K562 treated with DMSO at 1 percent for 12 hours (cell line): ENCODE data around the gene S100A12. TPM values are rescaled to one million over a fixed set of nuclear protein-coding genes. Genes with fewer than 3 reads are reported as not detected.

Source experiments
- total RNA-seq: library from RNA; unstranded; fragments of 300-600 nt; gene quantifications from 2 replicates; pipeline ENCODE4 v1.2.3, GENCODE V29; 2022; ENCODE audit not compliant: insufficient read depth

S100A12 gene
- total RNA-seq, result not detected in 2 replicates

GRCh38 chr1:153375511-153375910 lies at the start of gene S100A12:
Gene S100A12 (minus strand): TSS chr1:153375621. CDS start chr1:153374592, 1,029 bp downstream.

GRCh38 chr1:153415850-153416570 lies 40.6 kb upstream of the S100A12 start, which contains the start of gene S100A7A:
Gene S100A7A (plus strand): TSS chr1:153416520. CDS start chr1:153418083, 1,563 bp downstream.

GRCh38 chr1:153390938-153391710 lies 15.7 kb upstream of the S100A12 start, which contains the start of gene S100A8:
Gene S100A8 (minus strand): TSS chr1:153391073. CDS start chr1:153390535, 538 bp downstream.

GRCh38 chr1:153357853-153358690 lies 17.3 kb downstream of the S100A12 start, which contains the start of gene S100A9:
Gene S100A9 (plus strand): TSS chr1:153357854. CDS start chr1:153358284, 430 bp downstream.

GRCh38 chr1:153348511-153349362 lies 26.7 kb downstream of the S100A12 start, which contains the start of gene PGLYRP4:
Gene PGLYRP4 (minus strand): TSS chr1:153348841. CDS start chr1:153347932, 909 bp downstream.

Other genes with a start within 250 kb of the S100A12 start
- not detected in 2 replicates for gene SPRR2G, start 224.7 kb downstream of the S100A12 start, total RNA-seq
- not detected in 2 replicates for gene LELP1, start 172.2 kb downstream of the S100A12 start, total RNA-seq
- gene PRR9, start 158.0 kb downstream of the S100A12 start, total RNA-seq, result 1.7 and 2.4 TPM in 2 replicates
- not detected in 2 replicates for gene LORICRIN, start 115.9 kb downstream of the S100A12 start, total RNA-seq
- not detected in 2 replicates for gene PGLYRP3, start 62.7 kb downstream of the S100A12 start, total RNA-seq
- gene PGLYRP4, start 26.8 kb downstream of the S100A12 start, total RNA-seq, result 4.4 and 4.9 TPM in 2 replicates
- gene S100A9, start 17.8 kb downstream of the S100A12 start, total RNA-seq, result not detected in 2 replicates
- gene S100A8, start 15.5 kb upstream of the S100A12 start, total RNA-seq, result not detected in 2 replicates
- 0.22 TPM in 1 of 2 replicates, not detected in the other for gene S100A7A, start 40.9 kb upstream of the S100A12 start, total RNA-seq
- not detected in 2 replicates for gene S100A7, start 85.0 kb upstream of the S100A12 start, total RNA-seq
- gene S100A6, start 160.4 kb upstream of the S100A12 start, total RNA-seq, result 16.1 and 19.6 TPM in 2 replicates
- gene S100A5, start 165.3 kb upstream of the S100A12 start, total RNA-seq, result 4.4 TPM in 1 of 2 replicates, not detected in the other
- 5.3 and 10.6 TPM in 2 replicates for gene S100A4, start 170.2 kb upstream of the S100A12 start, total RNA-seq
- gene S100A3, start 173.6 kb upstream of the S100A12 start, total RNA-seq, result not detected in 2 replicates
- gene S100A2, start 190.2 kb upstream of the S100A12 start, total RNA-seq, result not detected in 2 replicates
- gene S100A16, start 237.5 kb upstream of the S100A12 start, total RNA-seq, result 3.9 and 4.2 TPM in 2 replicates
- gene S100A14, start 240.7 kb upstream of the S100A12 start, total RNA-seq, result 0.91 TPM in 1 of 2 replicates, not detected in the other